IPS-11a (cell line): Measurements from ENCODE around the gene RNF187.
"Not testable (repeated sequence)": the region's sequence is repeated elsewhere in the genome, so short reads cannot be mapped to it uniquely, and the experiment has no call there.

ENCODE experiments used
- H3K4me3 ChIP-seq: one replicate; pipeline ENCODE4 v1.5.1; 2013; ENCODE audit warnings: low read depth, low read length, control low read depth

The RNF187 gene

GRCh38 chr1:228483789-228484188 lies 3.4 kb upstream of the RNF187 start:
- H3K4me3 ChIP-seq, result no peak overlapping the region

GRCh38 chr1:228486596-228487335 lies 416 bp upstream of the RNF187 start:
- peak overlapping the region; percentile 94 for H3K4me3 ChIP-seq

GRCh38 chr1:228488125-228488817 lies 1.1 kb downstream of the RNF187 start:
- H3K4me3 ChIP-seq, result peak overlapping the region; percentile 94

- no peak overlapping the region for H3K4me3 ChIP-seq
Observed at GRCh38 chr1:228488818-228489674, 1.9 kb downstream of the RNF187 start.

GRCh38 chr1:228490120-228491078 lies 3.2 kb downstream of the RNF187 start:
- H3K4me3 ChIP-seq, result no peak overlapping the region

GRCh38 chr1:228493141-228494043 lies 6.2 kb downstream of the RNF187 start:
- H3K4me3 ChIP-seq, result no peak overlapping the region

- H3K4me3 ChIP-seq, result no peak overlapping the region
Observed at GRCh38 chr1:228494044-228494353, 6.8 kb downstream of the RNF187 start.

- no peak overlapping the region for H3K4me3 ChIP-seq
Observed at GRCh38 chr1:228494391-228494790, 7.2 kb downstream of the RNF187 start.

- no peak overlapping the region for H3K4me3 ChIP-seq
Observed at GRCh38 chr1:228494970-228495853, 8.0 kb downstream of the RNF187 start.

GRCh38 chr1:228496084-228496483 lies 8.9 kb downstream of the RNF187 start:
- no peak overlapping the region for H3K4me3 ChIP-seq

GRCh38 chr1:228496494-228496893 lies 9.3 kb downstream of the RNF187 start:
- H3K4me3 ChIP-seq, result no peak overlapping the region

GRCh38 chr1:228497206-228497605 lies 10.0 kb downstream of the RNF187 start:
- H3K4me3 ChIP-seq, result no peak overlapping the region

GRCh38 chr1:228497817-228498216 lies 10.6 kb downstream of the RNF187 start:
- no peak overlapping the region for H3K4me3 ChIP-seq

- no peak overlapping the region for H3K4me3 ChIP-seq
Observed at GRCh38 chr1:228500143-228500734, 13.1 kb downstream of the RNF187 start.

- no peak overlapping the region for H3K4me3 ChIP-seq
Observed at GRCh38 chr1:228500901-228501871, 14.0 kb downstream of the RNF187 start.

GRCh38 chr1:228502522-228502921 lies 15.3 kb downstream of the RNF187 start:
- no peak overlapping the region for H3K4me3 ChIP-seq

- not testable (repeated sequence) for H3K4me3 ChIP-seq
Observed at GRCh38 chr1:228505944-228506343, 18.8 kb downstream of the RNF187 start.
